ENCODE measurements around the gene KLHL29. TPM values are rescaled to one million over a fixed set of nuclear protein-coding genes. Genes with fewer than 3 reads are reported as not detected.

Gene KLHL29
- total and polyA plus RNA-seq, 2 experiments from 2014 or later = 1.5 to 6.5 TPM

DNA sequence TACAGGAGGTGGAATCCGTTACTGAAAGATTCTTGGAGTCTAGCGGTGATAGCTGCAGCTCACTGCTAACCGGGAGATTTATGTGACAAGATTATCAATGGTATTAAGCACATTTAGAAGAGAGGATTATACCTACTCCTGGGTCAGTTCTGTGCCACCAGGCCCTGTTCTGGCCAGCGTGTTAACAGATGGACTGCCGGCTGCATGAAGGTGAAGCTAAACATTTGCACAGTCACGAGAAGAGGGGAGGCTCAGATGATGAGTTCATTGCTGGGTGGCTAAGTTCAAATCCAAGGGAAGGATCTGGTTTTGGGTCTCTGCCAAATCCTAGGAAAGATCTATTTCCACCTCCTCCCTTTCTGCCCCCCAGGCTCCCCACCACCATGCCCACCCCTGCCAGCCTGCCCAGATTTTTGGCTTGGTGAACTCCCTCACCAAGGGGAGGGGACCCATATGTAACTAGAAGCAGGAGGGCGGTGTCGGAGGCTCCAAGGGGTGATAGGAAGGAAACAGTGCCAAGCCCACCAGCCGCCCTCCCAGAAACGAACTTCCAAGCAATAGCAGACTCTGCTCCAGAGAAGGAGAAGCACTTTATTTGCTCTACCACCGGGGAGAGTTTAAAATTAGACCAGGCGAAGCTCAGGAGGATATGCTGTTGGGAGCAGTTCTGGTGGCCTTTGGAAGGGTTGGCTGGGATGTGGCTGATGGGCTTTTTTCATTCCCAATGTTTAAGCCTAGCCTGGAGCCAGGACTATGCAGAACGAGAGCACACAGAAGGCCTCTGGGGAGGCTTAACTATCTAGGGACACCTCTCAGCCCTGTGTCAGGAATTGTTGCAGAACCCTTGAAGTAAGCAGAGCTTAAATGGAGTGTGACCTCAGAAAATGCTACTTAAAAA, 200.5 kb downstream of the KLHL29 start (continued):
- TF ChIP-seq ZNF331 (CRISPR knock-in tag; IDR thresholded peaks at IDR 0.05; ENCODE audit: low read depth) (no peak), POLR2AphosphoS5 (IDR thresholded peaks at IDR 0.05; ENCODE audit: low read depth) (no peak), REST (IDR thresholded peaks at IDR 0.05; ENCODE audit: unreplicated experiment) (no peak)

DNA sequence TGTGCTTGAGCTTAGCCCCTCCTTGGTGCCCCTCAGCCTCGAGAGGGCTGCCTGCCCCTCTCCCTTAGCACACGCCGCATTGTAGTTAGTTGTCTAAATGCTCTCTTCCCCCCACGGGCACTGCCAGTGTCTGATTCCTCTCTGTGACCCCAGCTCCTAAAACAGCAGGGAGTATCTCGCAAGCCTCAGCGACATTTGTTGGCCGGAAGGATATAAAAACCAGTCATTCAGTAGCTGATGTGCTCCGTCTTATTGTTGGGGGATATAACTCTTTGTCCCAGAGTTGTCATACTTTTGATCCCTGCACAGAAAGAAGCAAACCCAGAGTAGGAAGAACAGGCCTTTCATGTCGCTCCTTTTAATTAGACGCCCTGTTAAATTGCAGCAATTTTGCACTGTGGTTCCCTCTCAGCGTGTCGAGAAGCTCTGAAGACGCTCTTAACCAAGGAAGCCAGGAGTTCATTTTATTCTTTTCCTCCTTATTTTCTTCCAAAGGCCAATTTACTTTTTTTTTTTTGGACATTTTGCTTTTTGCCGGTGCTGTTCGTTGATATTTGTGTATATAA, 201.8 kb downstream of the KLHL29 start:
- Mint-ChIP-seq H3K9me3 (no peaks in the 10 kb centered on the region), H3K4me1 (peaks cover 11% of the 10 kb centered on the region), H3K4me3 (no peak overlapping the region), H3K27me3 (ENCODE audit: insufficient read depth, low read depth, poor library complexity) (no peaks in the 10 kb centered on the region), H3K36me3 (ENCODE audit: low read depth) (no peaks in the 10 kb centered on the region), H3K27ac (no peak overlapping the region)
- no peaks in the 10 kb centered on the region for H4K20me1 ChIP-seq (replicated peaks; ENCODE audit: insufficient read depth)
- H3K27me3 ChIP-seq (ENCODE audit: insufficient read depth) = no peaks in the 10 kb centered on the region
- H3K27ac ChIP-seq (ENCODE audit: low read depth) = no peak overlapping the region
- H3K4me3 ChIP-seq = no peak overlapping the region
- DNase-seq (ENCODE audit: low spot score) (no peak), ATAC-seq (no peak)
- H3K36me3 ChIP-seq (ENCODE audit: insufficient read depth) = no peaks in the 10 kb centered on the region
- H3K79me2 ChIP-seq (replicated peaks; ENCODE audit: insufficient read depth) = no peaks in the 10 kb centered on the region
- no peak overlapping the region for H2AFZ ChIP-seq
- no peaks in the 10 kb centered on the region for H3K4me1 ChIP-seq (ENCODE audit: insufficient read depth)
- H3F3A ChIP-seq (replicated peaks; ENCODE audit: low read depth) = no peaks in the 10 kb centered on the region
- no peaks in the 10 kb centered on the region for H3K9me2 ChIP-seq (ENCODE audit: insufficient read depth)
- H3K4me2 ChIP-seq = no peak overlapping the region
- no peak for TF ChIP-seq STAT1 (IDR thresholded peaks at IDR 0.05; ENCODE audit: unreplicated experiment)
- no peak for TF ChIP-seq EZH2phosphoT487 (IDR thresholded peaks at IDR 0.05; ENCODE audit: unreplicated experiment)
- no peak for TF ChIP-seq JUNB (IDR thresholded peaks at IDR 0.05; ENCODE audit: unreplicated experiment)
- TF ChIP-seq ETS1 (IDR thresholded peaks at IDR 0.05) = no peak
- TF ChIP-seq CTCF (conservative IDR thresholded peaks at IDR 0.05; ENCODE audit: low read depth in 2 of 2) = no peak
- no peak for TF ChIP-seq ZNF114 (CRISPR knock-in tag; IDR thresholded peaks at IDR 0.05)
- TF ChIP-seq POLR2AphosphoS5 (IDR thresholded peaks at IDR 0.05; ENCODE audit: low read depth) = no peak
- TF ChIP-seq REST (IDR thresholded peaks at IDR 0.05; ENCODE audit: unreplicated experiment) = no peak
- TF ChIP-seq EZH2 (IDR thresholded peaks at IDR 0.05; ENCODE audit: low read depth, unreplicated experiment) = no peak
- TF ChIP-seq NANOG (IDR thresholded peaks at IDR 0.05; ENCODE audit: borderline replicate concordance) = no peak
